ENCODE results near the gene DCAF8L2.
"Not testable (repeated sequence)": the region's sequence is repeated elsewhere in the genome, so short reads cannot be mapped to it uniquely, and the experiment has no call there.

The DCAF8L2 gene

GRCh38 chrX:27679281-27679680, 89.1 kb downstream of the DCAF8L2 start:
- DNase-seq (ENCODE audit: low read depth, low spot score), result no peak

- no peak for DNase-seq (ENCODE audit: low read depth, low spot score)
These were observed 90.6 kb downstream of the DCAF8L2 start for GRCh38 chrX:27680726-27681125.

DNA sequence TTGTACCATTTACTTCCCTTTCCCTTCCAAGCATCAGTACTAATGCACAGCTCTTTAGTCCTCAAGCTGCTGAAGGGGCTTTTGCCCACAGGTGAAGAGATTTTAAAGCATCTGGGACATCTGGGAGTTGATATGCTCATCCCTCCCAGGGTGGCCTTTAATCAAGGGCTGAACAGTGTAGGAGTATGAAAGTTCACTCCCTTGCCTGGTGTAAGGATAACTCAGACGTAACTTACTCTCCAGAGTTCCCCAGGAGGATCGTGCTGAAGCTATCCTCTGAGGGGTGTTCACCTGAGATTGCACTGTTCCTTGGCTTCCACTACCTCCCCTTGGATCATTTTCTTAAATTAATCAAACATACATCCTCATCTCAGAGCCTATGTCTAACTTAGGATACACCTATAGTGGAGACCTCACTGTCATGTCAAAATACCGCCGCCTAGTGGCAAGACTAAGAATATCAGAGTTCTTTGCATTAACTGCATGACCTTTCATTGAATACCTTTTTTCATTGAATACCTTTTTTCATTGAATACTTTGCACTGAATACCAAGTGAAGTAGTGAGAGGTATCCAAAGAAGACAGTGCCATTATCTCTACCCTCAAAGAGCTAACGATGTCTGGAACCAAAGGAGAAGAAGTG, 93.5 kb downstream of the DCAF8L2 start:
- DNase-seq (ENCODE audit: low read depth, low spot score), result not testable (repeated sequence)

- DNase-seq (ENCODE audit: low read depth, low spot score), result no peak
These were observed 104.5 kb downstream of the DCAF8L2 start for GRCh38 chrX:27694667-27695066.

- DNase-seq (ENCODE audit: low read depth, low spot score), result no peak
These were observed 116.4 kb downstream of the DCAF8L2 start for GRCh38 chrX:27706526-27706925.

GRCh38 chrX:27715610-27716009, 125.5 kb downstream of the DCAF8L2 start:
- DNase-seq (ENCODE audit: low read depth, low spot score), result no peak

DNA sequence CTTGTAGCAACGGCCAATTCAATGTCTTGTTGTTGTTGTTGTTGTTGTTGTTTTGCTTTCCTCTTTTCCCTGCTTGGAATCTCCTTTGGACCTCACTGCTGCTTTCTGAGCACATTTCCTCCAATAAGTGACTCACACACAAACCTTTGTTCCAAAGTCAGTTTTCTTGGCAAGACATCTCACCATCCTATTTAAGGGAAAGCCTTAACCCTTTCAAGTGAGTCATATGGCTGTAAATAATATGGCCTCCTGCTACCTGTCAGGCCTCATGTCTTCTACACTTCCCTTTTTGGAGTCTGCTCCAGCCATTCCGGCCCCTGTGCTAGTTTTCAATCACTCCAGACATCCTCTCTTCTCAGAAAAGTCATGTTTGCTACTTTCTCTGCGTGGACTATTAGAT, 138.1 kb downstream of the DCAF8L2 start:
- DNase-seq (ENCODE audit: low read depth, low spot score), result no peak

DNA sequence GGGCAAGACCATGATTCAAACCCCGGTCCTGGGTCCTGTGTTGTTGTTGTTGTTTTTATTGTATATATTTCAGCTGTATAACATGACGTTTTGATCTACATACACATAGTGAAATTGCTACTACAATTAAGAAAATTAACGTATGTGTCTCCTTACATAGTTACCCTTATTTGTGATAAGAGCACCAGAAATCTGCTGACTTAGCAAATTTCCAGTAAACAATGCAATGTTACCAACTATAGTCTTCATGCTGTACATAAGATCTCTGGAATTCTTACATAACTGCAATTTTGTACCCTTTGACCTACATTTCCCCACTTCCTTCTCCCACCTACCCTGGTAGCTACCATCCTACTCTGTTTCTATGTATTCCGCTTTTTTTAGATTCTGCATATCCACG, 141.8 kb downstream of the DCAF8L2 start:
- DNase-seq (ENCODE audit: low read depth, low spot score), result no peak

GRCh38 chrX:27735914-27736313, 145.8 kb downstream of the DCAF8L2 start:
- DNase-seq (ENCODE audit: low read depth, low spot score), result no peak

DNA sequence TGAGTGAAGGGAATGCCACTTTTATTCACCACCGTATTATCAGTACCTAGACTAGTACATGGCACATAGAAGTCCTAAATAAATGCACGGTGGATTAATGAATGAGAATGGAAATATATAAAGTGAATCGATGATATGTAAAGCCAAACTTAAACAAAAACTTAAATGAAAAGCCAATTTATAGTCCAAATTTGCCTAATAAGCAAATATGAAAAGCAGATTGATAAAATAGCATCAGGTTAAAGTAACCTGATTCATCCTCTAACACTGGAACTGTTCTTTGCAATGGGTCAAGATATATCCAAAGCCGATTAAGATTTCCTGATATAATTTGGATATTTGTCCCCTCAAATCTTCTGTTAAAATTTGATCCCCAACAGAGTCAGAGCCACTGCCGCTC, 150.8 kb downstream of the DCAF8L2 start:
- DNase-seq (ENCODE audit: low read depth, low spot score), result no peak

GRCh38 chrX:27743521-27743920, 153.4 kb downstream of the DCAF8L2 start:
- not testable (repeated sequence) for DNase-seq (ENCODE audit: low read depth, low spot score)

GRCh38 chrX:27746516-27746915, 156.4 kb downstream of the DCAF8L2 start:
- DNase-seq (ENCODE audit: low read depth, low spot score), result no peak

GRCh38 chrX:27750298-27750697, 160.2 kb downstream of the DCAF8L2 start:
- not testable (repeated sequence) for DNase-seq (ENCODE audit: low read depth, low spot score)

GRCh38 chrX:27751976-27752375, 161.8 kb downstream of the DCAF8L2 start:
- DNase-seq (ENCODE audit: low read depth, low spot score), result no peak

DNA sequence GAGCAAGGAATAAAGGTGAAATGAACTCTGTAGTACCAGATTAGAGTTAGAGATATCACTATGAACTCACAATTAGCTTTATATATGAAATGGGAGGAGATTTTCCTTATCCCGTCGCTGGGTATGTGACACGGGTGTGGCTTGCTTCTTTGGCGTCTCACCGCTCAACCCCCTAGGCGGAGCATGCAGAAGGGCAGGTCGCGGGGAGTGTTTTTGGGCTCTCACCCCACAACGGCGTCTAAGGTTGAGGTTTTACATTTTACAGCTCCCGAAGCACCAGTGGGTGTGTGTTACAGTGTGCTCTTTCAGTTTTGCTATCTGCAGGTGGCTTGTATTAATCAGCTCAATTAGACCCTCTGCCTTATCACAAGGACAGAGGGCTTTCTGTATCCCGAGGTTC, 175.6 kb downstream of the DCAF8L2 start:
- DNase-seq (ENCODE audit: low read depth, low spot score), result no peak

DNA sequence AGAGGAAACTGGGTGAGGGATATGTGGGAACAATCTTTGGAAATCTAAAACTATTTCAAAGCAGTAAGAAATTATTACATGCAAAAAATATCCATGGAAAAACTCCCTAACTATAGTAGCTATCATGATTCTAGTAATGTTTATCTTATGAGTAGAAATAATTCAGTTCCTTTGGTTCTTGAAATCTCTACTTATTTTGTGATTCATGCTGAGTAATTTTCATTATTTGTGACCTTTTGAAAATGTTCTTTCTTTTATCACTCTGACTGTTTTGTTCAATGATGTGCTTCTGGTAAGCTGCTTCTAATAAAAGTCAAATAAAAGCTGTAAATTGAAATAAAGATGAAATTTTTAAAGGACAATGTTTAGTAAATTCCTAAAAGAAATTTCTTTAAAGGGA, 177.2 kb downstream of the DCAF8L2 start:
- DNase-seq (ENCODE audit: low read depth, low spot score), result no peak

GRCh38 chrX:27775984-27776383, 185.8 kb downstream of the DCAF8L2 start:
- no peak for DNase-seq (ENCODE audit: low read depth, low spot score)

DNA sequence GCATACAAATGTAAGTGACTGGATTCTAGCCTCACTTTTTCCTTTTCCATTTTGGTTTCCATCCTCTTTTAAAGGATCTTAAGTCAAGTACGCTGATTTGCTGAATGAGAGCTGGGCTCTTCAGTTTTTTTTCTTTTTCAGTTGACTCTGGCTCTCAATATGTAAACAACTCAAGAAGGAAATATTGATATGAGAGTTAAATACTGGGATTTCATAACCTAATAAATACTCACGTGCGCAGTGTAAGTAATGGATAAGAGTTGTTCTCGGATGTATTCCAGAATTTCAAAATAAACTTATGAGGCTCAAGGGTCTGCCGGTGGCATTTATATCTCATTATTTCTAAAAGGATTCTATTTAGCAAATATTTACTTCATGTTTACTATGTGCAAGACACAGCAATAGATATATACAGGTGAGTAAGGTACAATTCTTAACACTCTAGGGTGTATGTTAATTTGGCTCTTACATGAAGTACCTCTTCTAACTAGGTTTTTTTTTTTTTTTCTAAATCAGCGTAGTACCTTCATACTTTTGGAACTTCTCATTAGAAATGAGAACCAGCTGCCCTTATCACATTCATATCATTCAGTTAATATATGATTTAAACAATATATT, 206.6 kb downstream of the DCAF8L2 start:
- DNase-seq (ENCODE audit: low read depth, low spot score), result no peak

DNA sequence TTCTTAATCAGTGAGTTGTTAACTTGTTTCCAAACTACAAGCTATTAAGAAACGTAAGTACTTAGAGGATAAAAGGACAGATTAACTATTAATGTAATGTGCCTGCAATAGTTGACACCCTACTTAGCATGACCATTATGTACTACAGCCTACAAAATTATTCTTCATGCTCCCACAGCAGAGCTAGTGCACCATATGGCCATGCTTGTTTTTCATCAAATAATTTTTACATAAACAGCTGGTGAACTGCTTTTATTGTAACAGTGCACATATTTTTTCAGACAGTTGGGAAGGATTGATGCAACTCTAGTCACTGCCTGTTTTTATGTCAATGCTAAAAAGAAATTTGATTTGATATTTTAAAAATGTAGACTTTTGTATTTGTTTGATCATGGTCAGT, 207.4 kb downstream of the DCAF8L2 start:
- no peak for DNase-seq (ENCODE audit: low read depth, low spot score)
